ENCODE results near the gene SDF2L1.

DNA sequence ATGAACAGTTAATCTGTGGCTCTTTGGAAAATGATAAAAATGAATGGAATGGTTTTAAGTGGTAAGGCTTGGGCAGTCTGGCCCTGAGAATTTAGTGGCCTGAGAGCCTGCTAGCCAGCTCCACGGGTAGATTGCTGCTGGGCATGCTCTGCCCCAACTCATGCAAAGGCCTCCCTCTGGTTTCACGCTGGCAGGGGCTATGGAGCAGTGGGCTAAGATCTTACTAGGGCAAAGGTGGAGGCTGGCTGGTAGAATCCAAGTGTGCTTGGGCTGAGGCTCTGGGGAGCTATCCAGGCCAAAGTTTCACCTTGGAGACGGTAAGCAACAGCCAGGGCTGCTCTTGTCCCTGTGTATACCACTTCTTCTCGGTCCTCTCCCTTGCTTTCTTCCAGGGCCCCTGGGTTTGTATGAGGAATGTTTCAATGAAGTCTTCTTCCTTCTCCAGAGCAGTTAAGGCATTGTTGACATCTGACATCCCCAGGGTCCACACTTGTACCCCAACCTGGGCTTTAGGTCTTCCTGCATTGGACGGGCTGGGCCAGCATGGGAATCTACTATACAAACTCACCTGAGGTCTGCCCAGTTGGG lies 47.1 kb upstream of the SDF2L1 start:
- TF ChIP-seq POLR2A (IDR thresholded peaks at IDR 0.05; ENCODE audit: low read depth, low read length) = no peak
- TF ChIP-seq, protein P1, sequence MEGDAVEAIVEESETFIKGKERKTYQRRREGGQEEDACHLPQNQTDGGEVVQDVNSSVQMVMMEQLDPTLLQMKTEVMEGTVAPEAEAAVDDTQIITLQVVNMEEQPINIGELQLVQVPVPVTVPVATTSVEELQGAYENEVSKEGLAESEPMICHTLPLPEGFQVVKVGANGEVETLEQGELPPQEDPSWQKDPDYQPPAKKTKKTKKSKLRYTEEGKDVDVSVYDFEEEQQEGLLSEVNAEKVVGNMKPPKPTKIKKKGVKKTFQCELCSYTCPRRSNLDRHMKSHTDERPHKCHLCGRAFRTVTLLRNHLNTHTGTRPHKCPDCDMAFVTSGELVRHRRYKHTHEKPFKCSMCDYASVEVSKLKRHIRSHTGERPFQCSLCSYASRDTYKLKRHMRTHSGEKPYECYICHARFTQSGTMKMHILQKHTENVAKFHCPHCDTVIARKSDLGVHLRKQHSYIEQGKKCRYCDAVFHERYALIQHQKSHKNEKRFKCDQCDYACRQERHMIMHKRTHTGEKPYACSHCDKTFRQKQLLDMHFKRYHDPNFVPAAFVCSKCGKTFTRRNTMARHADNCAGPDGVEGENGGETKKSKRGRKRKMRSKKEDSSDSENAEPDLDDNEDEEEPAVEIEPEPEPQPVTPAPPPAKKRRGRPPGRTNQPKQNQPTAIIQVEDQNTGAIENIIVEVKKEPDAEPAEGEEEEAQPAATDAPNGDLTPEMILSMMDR (IDR thresholded peaks at IDR 0.05; ENCODE audit: extremely low read depth in 1 of 2, insufficient read depth in 1 of 2, low read depth in 1 of 2, low read length in 2 of 2) = no peak
- TF ChIP-seq, protein P2, sequence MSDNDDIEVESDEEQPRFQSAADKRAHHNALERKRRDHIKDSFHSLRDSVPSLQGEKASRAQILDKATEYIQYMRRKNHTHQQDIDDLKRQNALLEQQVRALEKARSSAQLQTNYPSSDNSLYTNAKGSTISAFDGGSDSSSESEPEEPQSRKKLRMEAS (IDR thresholded peaks at IDR 0.05; ENCODE audit: insufficient read depth, insufficient read length) = no peak
